IMR-90 (cell line): ENCODE results near the gene FAM184A. TPM values are rescaled to one million over a fixed set of nuclear protein-coding genes. Genes with fewer than 3 reads are reported as not detected.

Experiments used
- ATAC-seq: fragments of 200-7000 bp; cut with Tn5 transposase; 2 replicates; pipeline ENCODE4 v1.9.1; 2020; ENCODE audit warnings: low read depth, mild to moderate bottlenecking, moderate library complexity
- BruUV-seq: library from RNA; stranded (reverse); fragments of 400-500 nt; replicated peaks from 2 replicates; lab custom pipeline; 2021; lab: Mats Ljungman, UMichigan
- CTCF ChIA-PET: fragments of 300-600 bp; formaldehyde crosslinking; extraction: SDS; loops from one replicate; lab custom pipeline; 2021; ENCODE audit warnings: antibody characterized with exemption; lab: Yijun Ruan, JAX
- POLR2A ChIA-PET: fragments of 300-600 bp; sonication (Branson Sonifier 250); formaldehyde crosslinking; loops from one replicate; lab custom pipeline; 2022; ENCODE audit warnings: antibody characterized with exemption; ENCODE audit not compliant: unreplicated experiment; lab: Charles Lee
- DNase-seq: peaks from one replicate; pipeline ENCODE4 v3.0.0; 2013
- H2AFZ ChIP-seq: replicated peaks from 2 replicates; pipeline ENCODE3; 2013; ENCODE audit warnings: low read length, mild to moderate bottlenecking; ENCODE audit not compliant: poor library complexity
- H2AK5ac ChIP-seq: 2 replicates; pipeline ENCODE4 v1.6.1; 2013; ENCODE audit warnings: low read depth, low read length, inconsistent platforms
- H2AK9ac ChIP-seq: replicated peaks from 2 replicates; pipeline ENCODE3; 2013; ENCODE audit warnings: mild to moderate bottlenecking, low read depth, low read length, moderate library complexity; ENCODE audit not compliant: poor library complexity
- H2BK120ac ChIP-seq: 2 replicates; pipeline ENCODE4 v1.6.1; 2013; ENCODE audit warnings: low read depth, low read length, inconsistent platforms
- H2BK15ac ChIP-seq: 3 replicates; pipeline ENCODE4 v1.6.1; 2013; ENCODE audit warnings: low read depth, low read length, inconsistent platforms
- H2BK20ac ChIP-seq: 2 replicates; pipeline ENCODE4 v1.6.1; 2013; ENCODE audit warnings: low read depth, mild to moderate bottlenecking, inconsistent platforms, low read length, moderate library complexity
- H2BK5ac ChIP-seq: 2 replicates; pipeline ENCODE4 v1.6.1; 2013; ENCODE audit warnings: mild to moderate bottlenecking, low read depth, low read length, inconsistent platforms; ENCODE audit not compliant: poor library complexity, severe bottlenecking
- H3K14ac ChIP-seq: replicated peaks from 2 replicates; pipeline ENCODE4 v1.6.1; 2013; ENCODE audit warnings: low read depth, low read length, inconsistent platforms
- H3K18ac ChIP-seq: 2 replicates; pipeline ENCODE4 v1.6.1; 2013; ENCODE audit warnings: low read depth, low read length, control low read depth
- H3K23ac ChIP-seq: 2 replicates; pipeline ENCODE4 v1.6.1; 2013; ENCODE audit warnings: low read depth, low read length, inconsistent platforms
- H3K27ac ChIP-seq: 2 replicates; pipeline ENCODE4 v1.5.1; 2013; ENCODE audit warnings: mild to moderate bottlenecking, control low read depth, low read length; ENCODE audit not compliant: insufficient read depth
- H3K27me3 ChIP-seq: 2 replicates; pipeline ENCODE4 v1.6.1; 2013; ENCODE audit warnings: low read length; ENCODE audit not compliant: control insufficient read depth, insufficient read depth
- H3K36me3 ChIP-seq: 2 replicates; pipeline ENCODE4 v1.6.1; 2013; ENCODE audit warnings: low read length, mixed read lengths; ENCODE audit not compliant: control insufficient read depth, insufficient read depth
- H3K4ac ChIP-seq: 2 replicates; pipeline ENCODE4 v1.6.1; 2013; ENCODE audit warnings: low read depth, low read length, inconsistent platforms
- H3K4me1 ChIP-seq: 2 replicates; pipeline ENCODE4 v1.6.1; 2013; ENCODE audit warnings: low read length, mixed read lengths; ENCODE audit not compliant: control insufficient read depth, insufficient read depth
- H3K4me2 ChIP-seq: 2 replicates; pipeline ENCODE4 v1.6.1; 2013; ENCODE audit warnings: low read depth, mild to moderate bottlenecking, control low read depth, low read length, moderate library complexity
- H3K4me3 ChIP-seq: 2 replicates; pipeline ENCODE4 v1.5.1; 2013; ENCODE audit warnings: low read depth, mild to moderate bottlenecking, control low read depth, low read length, moderate library complexity; ENCODE audit not compliant: insufficient read depth
- H3K56ac ChIP-seq: 2 replicates; pipeline ENCODE4 v1.6.1; 2013; ENCODE audit warnings: low read length, inconsistent platforms; ENCODE audit not compliant: insufficient read depth; ENCODE audit errors: extremely low read depth
- H3K79me1 ChIP-seq, 2 experiments: 2 replicates each; pipeline ENCODE4 v1.6.1; 2013; ENCODE audit warnings: low read length in 2 of 2, inconsistent platforms in 1 of 2, low read depth in 1 of 2
- H3K9ac ChIP-seq: 2 replicates; pipeline ENCODE4 v1.6.1; 2013; ENCODE audit warnings: low read depth, low read length, control low read depth
- H3K9me1 ChIP-seq: 2 replicates; pipeline ENCODE4 v1.6.1; 2013; ENCODE audit warnings: low read length, inconsistent platforms; ENCODE audit not compliant: insufficient read depth
- H3K9me3 ChIP-seq: 2 replicates; pipeline ENCODE4 v1.6.1; 2013; ENCODE audit warnings: low read length; ENCODE audit not compliant: control insufficient read depth, insufficient read depth
- H4K20me1 ChIP-seq: 2 replicates; pipeline ENCODE4 v1.6.1; 2013; ENCODE audit warnings: low read length, inconsistent platforms; ENCODE audit not compliant: insufficient read depth
- H4K5ac ChIP-seq: 2 replicates; pipeline ENCODE4 v1.6.1; 2013; ENCODE audit warnings: mild to moderate bottlenecking, low read depth, low read length, control low read depth
- H4K8ac ChIP-seq, 2 experiments: 2 replicates each; pipeline ENCODE4 v1.6.1; 2013; ENCODE audit warnings: low read depth in 2 of 2, low read length in 2 of 2, control low read depth in 1 of 2, inconsistent platforms in 1 of 2
- H4K91ac ChIP-seq: 2 replicates; pipeline ENCODE4 v1.6.1; 2013; ENCODE audit warnings: low read depth, low read length, inconsistent platforms; ENCODE audit not compliant: insufficient read depth
- BHLHE40 ChIP-seq: fragments of 150-350 bp; IDR thresholded peaks from 2 replicates; pipeline ENCODE4 v1.6.1; 2016; ENCODE audit warnings: mild to moderate bottlenecking, low read depth, low read length
- CEBPB ChIP-seq: IDR thresholded peaks from 2 replicates; pipeline ENCODE4 v1.6.1; 2012; ENCODE audit warnings: low read depth, low read length, improper control_type of control experiment
- CTCF ChIP-seq: conservative IDR thresholded peaks from 2 replicates; pipeline ENCODE4 v1.5.1; 2012; ENCODE audit warnings: mild to moderate bottlenecking, low read depth, low read length, improper control_type of control experiment
- ELK1 ChIP-seq: fragments of 150-350 bp; IDR thresholded peaks from 2 replicates; pipeline ENCODE4 v1.6.1; 2016; ENCODE audit warnings: low read depth, mild to moderate bottlenecking, low read length, moderate library complexity, borderline replicate concordance
- MAZ ChIP-seq: IDR thresholded peaks from 2 replicates; pipeline ENCODE4 v1.6.1; 2012; ENCODE audit warnings: low read depth, mild to moderate bottlenecking, low read length, improper control_type of control experiment, moderate library complexity, borderline replicate concordance
- NFE2L2 ChIP-seq: fragments of 150-350 bp; IDR thresholded peaks from 2 replicates; pipeline ENCODE4 v1.6.1; 2016; ENCODE audit warnings: low read depth, mild to moderate bottlenecking, low read length
- POLR2A ChIP-seq: IDR thresholded peaks from 2 replicates; pipeline ENCODE4 v1.6.1; 2012; ENCODE audit warnings: mild to moderate bottlenecking, low read depth, low read length
- RAD21 ChIP-seq: IDR thresholded peaks from 2 replicates; pipeline ENCODE4 v1.6.1; 2012; ENCODE audit warnings: low read length, improper control_type of control experiment
- RCOR1 ChIP-seq: IDR thresholded peaks from 2 replicates; pipeline ENCODE4 v1.6.1; 2012; ENCODE audit warnings: mild to moderate bottlenecking, low read length, improper control_type of control experiment; ENCODE audit not compliant: insufficient replicate concordance
- RFX5 ChIP-seq: IDR thresholded peaks from 2 replicates; pipeline ENCODE4 v1.8.0; 2012; ENCODE audit warnings: low read depth, mild to moderate bottlenecking, low read length, moderate library complexity
- SMC3 ChIP-seq: fragments of 150-350 bp; IDR thresholded peaks from 2 replicates; pipeline ENCODE4 v1.6.1; 2016; ENCODE audit warnings: low read depth, mild to moderate bottlenecking, antibody characterized with exemption, low read length, moderate library complexity
- USF2 ChIP-seq: fragments of 150-350 bp; IDR thresholded peaks from 2 replicates; pipeline ENCODE4 v1.6.1; 2017; ENCODE audit warnings: mild to moderate bottlenecking, antibody characterized with exemption, low read length, low read depth
- dilution Hi-C: fragments of 300-500 bp; cut with HindIII; formaldehyde crosslinking; loops from one replicate; pipeline ENCODE4 v1.14.3; 2018; ENCODE audit warnings: low sequenced_read_pairs; ENCODE audit not compliant: unreplicated experiment
- in situ Hi-C: fragments of 300-500 bp; cut with MboI; formaldehyde crosslinking; loops from 3 replicates; pipeline ENCODE4 v1.14.3; 2019; ENCODE audit warnings: low sequenced_read_pairs, inconsistent platforms, mixed read lengths
- intact Hi-C: fragments of 100-400 bp; cut with micrococcal nuclease; formaldehyde crosslinking; loops from 2 replicates; pipeline ENCODE4 v1.10.0; 2022
- polyA plus RNA-seq, 3 experiments: library from polyadenylated mRNA; depleted of rRNA; stranded (reverse); fragments of >200 nt; gene quantifications; 2 replicates each; pipeline ENCODE4 v1.2.3, GENCODE V29; 2012; ENCODE audit warnings: low replicate concordance in 1 of 3
- total RNA-seq: library from RNA; depleted of rRNA; stranded (reverse); fragments of >200 nt; gene quantifications from 2 replicates; pipeline ENCODE4 v1.2.3, GENCODE V29; 2012

The FAM184A gene
- total and polyA plus RNA-seq, 2 of the 4 experiments (the other 2 are of a cell fraction) = 0.03 TPM; not detected in 1

- DNase-seq = peak; percentile 10
- in situ Hi-C loops = no loop called here
- no peak overlapping the region for H3K4me2 ChIP-seq
These were observed 115.5 kb downstream of the FAM184A start for GRCh38 chr6:118963003-118963402.

More at GRCh38 chr6:118963003-118963402, 115.5 kb downstream of the FAM184A start:
- H4K8ac ChIP-seq = no peak overlapping the region
- H2BK15ac ChIP-seq = no peak overlapping the region
- H3K4ac ChIP-seq = no peak overlapping the region
- H3K18ac ChIP-seq = no peak overlapping the region
- H3K9me3 ChIP-seq = no peaks in the 10 kb centered on the region
- H4K5ac ChIP-seq = no peak overlapping the region
- no peak overlapping the region for H3K4me3 ChIP-seq
- no peaks in the 10 kb centered on the region for H3K79me1 ChIP-seq
- no peak overlapping the region for H2AK9ac ChIP-seq
- no peak overlapping the region for H2BK120ac ChIP-seq
- H2BK5ac ChIP-seq = no peak overlapping the region
- no TSS peak for BruUV-seq
- no peaks in the 10 kb centered on the region for H3K9me1 ChIP-seq
- peaks cover 2% of the 10 kb centered on the region; the same call in 1 of the 2 replicates for H3K27me3 ChIP-seq
- no peak overlapping the region for H3K27ac ChIP-seq
- H2AK5ac ChIP-seq = no peak overlapping the region
- H2BK20ac ChIP-seq = no peak overlapping the region
- dilution Hi-C loops (no loop called here), intact Hi-C loops (loop anchor here (1.0 to 5.0 kb wide), 2 partner anchors 147 to 681 kb away; no protein-coding TSS in a partner anchor)
- ChIA-PET POLR2A (no interaction called here), CTCF (interaction anchor here (0.5 to 2.1 kb wide), 4 partner anchors 9 to 725 kb away, joined by 3 to 13 read pairs (median 8); no protein-coding TSS in a partner anchor)
- no peak overlapping the region for H2AFZ ChIP-seq
- no peaks in the 10 kb centered on the region for H4K20me1 ChIP-seq
- H3K14ac ChIP-seq = no peak overlapping the region
- no peaks in the 10 kb centered on the region for H3K4me1 ChIP-seq
- no peak overlapping the region for H3K56ac ChIP-seq
- no peak overlapping the region for H3K23ac ChIP-seq
- TF ChIP-seq CTCF = peak; percentile 33
- TF ChIP-seq MAZ = no peak
- TF ChIP-seq USF2 = no peak
- TF ChIP-seq CEBPB = no peak
- no peak for TF ChIP-seq POLR2A
- no peak for TF ChIP-seq ELK1
- peak; percentile 39; the same call in 1 of the 2 replicates for TF ChIP-seq SMC3
- TF ChIP-seq NFE2L2 = no peak
- TF ChIP-seq RFX5 = no peak
- TF ChIP-seq BHLHE40 = no peak
- TF ChIP-seq RCOR1 = no peak
- TF ChIP-seq RAD21 = no peak; the same call in 1 of the 2 replicates
- no peaks in the 10 kb centered on the region for H3K36me3 ChIP-seq
- H3K9ac ChIP-seq = no peak overlapping the region
- no peak for ATAC-seq
- H4K91ac ChIP-seq = no peak overlapping the region
